HepG2 (cell line): ENCODE measurements around the gene MYL6. TPM values are rescaled to one million over a fixed set of nuclear protein-coding genes. Genes with fewer than 3 reads are reported as not detected.

Source experiments
- ARNT2 ChIP-seq: sonication (generic); formaldehyde crosslinking; IDR thresholded peaks from 2 replicates; pipeline ENCODE4 v1.8.0; 2022; ENCODE audit warnings: mild to moderate bottlenecking, low read depth, missing genetic modification reagents, moderate library complexity
- BHLHE40 ChIP-seq: IDR thresholded peaks from 2 replicates; pipeline ENCODE4 v1.6.1; 2011; ENCODE audit warnings: low read length, improper control_type of control experiment
- HOXA3 ChIP-seq: sonication (generic); formaldehyde crosslinking; IDR thresholded peaks from 2 replicates; pipeline ENCODE4 v1.5.0; 2020; ENCODE audit warnings: missing genetic modification reagents
- KAT8 ChIP-seq: IDR thresholded peaks from 2 replicates; pipeline ENCODE4 v1.6.1; 2016; ENCODE audit warnings: missing genetic modification reagents, missing compliant biosample characterization
- KDM6A ChIP-seq: IDR thresholded peaks from 2 replicates; pipeline ENCODE4 v1.6.1; 2016; ENCODE audit warnings: low read depth
- MXD3 ChIP-seq: IDR thresholded peaks from 2 replicates; pipeline ENCODE4 v1.6.1; 2016; ENCODE audit warnings: mild to moderate bottlenecking, missing biosample characterization, missing genetic modification reagents
- NFKBIZ ChIP-seq: IDR thresholded peaks from 2 replicates; pipeline ENCODE4 v1.6.1; 2018; ENCODE audit warnings: missing genetic modification reagents, missing compliant biosample characterization
- NRL ChIP-seq: sonication (generic); formaldehyde crosslinking; IDR thresholded peaks from 2 replicates; pipeline ENCODE4 v1.5.0; 2020; ENCODE audit warnings: missing genetic modification reagents, mild to moderate bottlenecking, moderate library complexity, borderline replicate concordance
- PCBP2 ChIP-seq: fragments of 200-400 bp; formaldehyde crosslinking; optimal IDR thresholded peaks from 2 replicates; pipeline ENCODE3; 2018; ENCODE audit warnings: low read length, low read depth; ENCODE audit not compliant: poor library complexity, severe bottlenecking
- PRDM4 ChIP-seq: sonication (generic); formaldehyde crosslinking; IDR thresholded peaks from 2 replicates; pipeline ENCODE4 v1.9.0; 2021; ENCODE audit warnings: missing genetic modification reagents, borderline replicate concordance
- PRPF4 ChIP-seq: fragments of 200-400 bp; formaldehyde crosslinking; IDR thresholded peaks from 2 replicates; pipeline ENCODE4 v1.6.1; 2016; ENCODE audit warnings: low read length, low read depth; ENCODE audit not compliant: poor library complexity, severe bottlenecking
- RBFOX2 ChIP-seq: fragments of 200-400 bp; formaldehyde crosslinking; IDR thresholded peaks from 2 replicates; pipeline ENCODE4 v1.6.1; 2017; ENCODE audit warnings: low read depth, mild to moderate bottlenecking, low read length
- SALL2 ChIP-seq: sonication (generic); formaldehyde crosslinking; IDR thresholded peaks from 2 replicates; pipeline ENCODE4 v1.8.1; 2023; ENCODE audit warnings: mild to moderate bottlenecking, missing genetic modification reagents, inconsistent platforms
- SIX4 ChIP-seq: sonication (generic); formaldehyde crosslinking; IDR thresholded peaks from 2 replicates; pipeline ENCODE4 v1.4.0; 2020; ENCODE audit warnings: missing genetic modification reagents
- SMYD3 ChIP-seq: sonication (generic); formaldehyde crosslinking; IDR thresholded peaks from 2 replicates; pipeline ENCODE4 v1.8.1; 2023; ENCODE audit warnings: mild to moderate bottlenecking, missing genetic modification reagents
- TFE3 ChIP-seq: IDR thresholded peaks from 2 replicates; pipeline ENCODE4 v1.6.1; 2016
- YEATS4 ChIP-seq: sonication (generic); formaldehyde crosslinking; IDR thresholded peaks from 2 replicates; pipeline ENCODE4 v1.4.0; 2020; ENCODE audit warnings: missing genetic modification reagents, borderline replicate concordance
- ZKSCAN1 ChIP-seq: fragments of 150-350 bp; IDR thresholded peaks from 2 replicates; pipeline ENCODE4 v1.6.1; 2014; ENCODE audit warnings: low read length
- ZNF282 ChIP-seq: fragments of 450-650 bp; IDR thresholded peaks from 2 replicates; pipeline ENCODE4 v1.6.1; 2018; ENCODE audit not compliant: partially characterized antibody
- ZNF550 ChIP-seq: sonication (generic); formaldehyde crosslinking; IDR thresholded peaks from 2 replicates; pipeline ENCODE4 v1.4.0; 2020; ENCODE audit warnings: mild to moderate bottlenecking, missing genetic modification reagents, borderline replicate concordance
- ZNF556 ChIP-seq: sonication (generic); formaldehyde crosslinking; IDR thresholded peaks from 2 replicates; pipeline ENCODE4 v1.4.0; 2020; ENCODE audit warnings: mild to moderate bottlenecking, missing genetic modification reagents, borderline replicate concordance
- ZNF691 ChIP-seq: sonication (generic); formaldehyde crosslinking; IDR thresholded peaks from 2 replicates; pipeline ENCODE4 v1.4.0; 2020; ENCODE audit warnings: missing genetic modification reagents, low read depth, mild to moderate bottlenecking, borderline replicate concordance
- ZNF746 ChIP-seq: sonication (generic); formaldehyde crosslinking; IDR thresholded peaks from 2 replicates; pipeline ENCODE4 v1.8.0; 2022; ENCODE audit warnings: mild to moderate bottlenecking, missing genetic modification reagents
- ZNF784 ChIP-seq: sonication (generic); formaldehyde crosslinking; IDR thresholded peaks from 2 replicates; pipeline ENCODE4 v1.5.1; 2020; ENCODE audit warnings: missing genetic modification reagents, mild to moderate bottlenecking, borderline replicate concordance
- ZSCAN25 ChIP-seq: sonication (generic); formaldehyde crosslinking; IDR thresholded peaks from 2 replicates; pipeline ENCODE4 v1.8.0; 2022; ENCODE audit warnings: mild to moderate bottlenecking, missing genetic modification reagents
- polyA plus RNA-seq, 8 experiments: library from polyadenylated mRNA; depleted of rRNA in 3 of 8; stranded (reverse) in 7 of 8; unstranded in 1 of 8; fragments of >200 nt; fragmentation: Illumina TruSeq in 4 of 8; extraction: Trizol in 4 of 8; gene quantifications; 2 replicates each; pipeline versions ENCODE4 v1.2.1 to v1.2.3, GENCODE V29; 2011 to 2016; ENCODE audit warnings: low read depth in 4 of 8, missing spikeins in 1 of 8, mixed read lengths in 1 of 8; ENCODE audit not compliant: insufficient read depth in 1 of 8
- total RNA-seq, 5 experiments: library from RNA; depleted of rRNA; stranded (reverse); fragments of >200 nt; fragmentation: Illumina TruSeq; extraction: Trizol; gene quantifications; 2 replicates each; pipeline ENCODE4 v1.2.3, GENCODE V29; 2016; ENCODE audit warnings: low read depth in 1 of 5

Gene MYL6
- total and polyA plus RNA-seq, 2 of the 13 experiments (the other 11 are each of a cell fraction or from before 2014, with no cell fraction given) = 1,127 to 1,192 TPM

- TF ChIP-seq PRDM4 (CRISPR knock-in tag) (no peak), YEATS4 (peak; percentile 53; the same call in 1 of the 2 replicates), ZNF550 (no peak), PRPF4 (peak; percentile 82), SMYD3 (no peak), ZNF282 (no peak), ARNT2 (no peak; the same call in 1 of the 2 replicates), RBFOX2 (no peak; the same call in 1 of the 2 replicates), HOXA3 (CRISPR knock-in tag) (peak; percentile 57), ZNF784 (CRISPR knock-in tag) (no peak), KAT8 (peak; percentile 46), ZNF746 (CRISPR knock-in tag) (peak; percentile 78; the same call in 1 of the 2 replicates), SIX4 (CRISPR knock-in tag) (no peak), SALL2 (CRISPR knock-in tag) (no peak), MXD3 (CRISPR knock-in tag) (no peak), ZSCAN25 (CRISPR knock-in tag) (no peak), NRL (CRISPR knock-in tag) (peak; percentile 71; the same call in 1 of the 2 replicates), ZNF691 (CRISPR knock-in tag) (no peak), BHLHE40 (no peak), PCBP2 (no peak), NFKBIZ (no peak; the same call in 1 of the 2 replicates), TFE3 (CRISPR knock-in tag) (peak; percentile 31; the same call in 1 of the 2 replicates), ZKSCAN1 (no peak), KDM6A (CRISPR knock-in tag) (no peak), ZNF556 (CRISPR knock-in tag) (peak; percentile 14; the same call in 1 of the 2 replicates)
These were observed 744 bp upstream of the MYL6 start (continued) for GRCh38 chr12:56157201-56158028.
